HG03280 (cell line): Measurements from ENCODE around the gene SPATA31D4.
"Not testable (repeated sequence)": the region's sequence is repeated elsewhere in the genome, so short reads cannot be mapped to it uniquely, and the experiment has no call there.

ENCODE experiments used
- ATAC-seq: cut with Tn5 transposase; IDR thresholded peaks from one replicate; pipeline ENCODE4 v1.9.1; 2021; ENCODE audit warnings: mild to moderate bottlenecking, moderate library complexity; ENCODE audit not compliant: unreplicated experiment

Gene SPATA31D4

GRCh38 chr9:81928305-81928704 lies at the start of gene SPATA31D4:
SPATA31D4 (plus strand) TSS chr9:81928428; CDS start chr9:81928514, 86 bp downstream.
- not testable (repeated sequence) for ATAC-seq

DNA sequence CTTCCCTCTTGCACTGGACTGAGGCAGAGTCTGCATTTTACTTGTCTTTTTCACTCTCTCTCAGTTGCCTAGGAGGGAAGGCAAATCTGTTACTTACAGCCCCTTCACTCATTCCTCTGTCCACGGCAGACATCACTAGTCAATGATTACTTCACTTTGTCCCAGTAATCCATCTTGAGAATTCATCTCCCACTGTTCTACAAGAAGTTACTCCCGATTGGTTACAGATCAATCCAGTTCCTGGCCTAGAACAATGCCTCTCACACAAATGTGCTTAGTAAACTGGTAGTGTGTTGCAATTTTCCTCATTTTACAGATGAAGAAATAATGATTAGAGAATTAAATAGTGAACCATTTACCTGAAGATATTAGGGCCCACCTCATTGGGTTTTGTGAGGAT lies 49.7 kb upstream of the SPATA31D4 start:
- ATAC-seq = no peak

- ATAC-seq = no peak
Observed at GRCh38 chr9:81879501-81879916, 48.7 kb upstream of the SPATA31D4 start.

DNA sequence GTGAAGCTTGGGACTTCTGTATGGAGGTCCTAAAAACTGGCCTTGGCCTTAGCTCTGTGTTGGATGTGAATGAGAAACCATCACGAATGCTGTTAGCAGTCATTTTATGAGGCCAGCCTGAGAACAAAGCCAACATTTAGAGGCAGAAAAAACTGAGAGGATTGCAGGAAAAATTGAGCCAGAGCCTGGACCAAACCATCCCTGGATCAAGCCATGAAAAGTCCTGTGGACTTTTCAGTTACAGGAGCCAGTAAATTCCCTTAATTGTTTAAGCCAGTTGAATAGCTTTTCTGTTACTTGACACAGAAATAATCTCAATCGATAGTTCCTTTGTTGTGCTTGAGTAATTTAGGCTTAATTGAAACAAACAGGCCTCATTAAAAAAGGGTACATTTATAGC lies 42.6 kb upstream of the SPATA31D4 start:
- ATAC-seq = no peak

- ATAC-seq = no peak
Observed at GRCh38 chr9:81886665-81887064, 41.6 kb upstream of the SPATA31D4 start.

DNA sequence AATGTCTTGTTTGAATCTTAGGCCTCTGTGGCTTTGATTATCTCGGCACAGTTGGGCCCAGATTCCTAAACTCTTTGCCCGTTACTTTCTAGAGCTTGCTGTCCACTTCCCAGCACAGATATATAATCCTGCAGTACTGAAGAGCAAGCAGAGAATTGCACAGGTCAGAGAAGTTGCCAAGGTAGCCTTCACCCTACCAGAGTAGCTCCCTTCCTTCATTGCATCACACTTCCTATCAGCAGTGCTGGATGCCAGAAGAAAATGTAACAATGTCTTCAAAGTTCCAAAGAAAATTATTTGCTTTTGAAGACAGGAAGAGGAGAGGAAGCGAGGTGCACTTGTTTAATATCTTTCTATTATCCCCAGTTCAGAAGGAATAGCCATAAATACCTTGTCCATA lies 38.1 kb upstream of the SPATA31D4 start:
- ATAC-seq = no peak

- no peak for ATAC-seq
Observed at GRCh38 chr9:81892440-81892839, 35.8 kb upstream of the SPATA31D4 start.

DNA sequence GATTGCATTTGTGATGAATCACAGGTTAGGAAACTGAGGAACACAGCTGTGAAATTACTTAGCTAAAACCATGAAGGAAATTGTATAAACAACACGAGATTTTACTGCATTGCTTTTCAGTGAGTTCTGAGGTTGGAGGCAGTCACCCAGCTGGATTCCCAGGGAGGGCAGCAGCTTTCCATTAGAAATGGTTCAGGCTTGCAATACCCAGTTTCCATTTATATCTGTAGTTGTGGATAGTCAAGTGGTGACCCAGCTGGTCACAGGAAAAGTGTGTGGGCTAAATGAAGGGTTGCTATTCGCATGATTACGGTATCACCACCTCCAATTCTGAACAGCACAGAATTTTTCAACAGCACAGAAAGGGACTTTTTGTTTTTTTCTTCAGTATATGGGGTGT lies 34.3 kb upstream of the SPATA31D4 start:
- no peak for ATAC-seq

DNA sequence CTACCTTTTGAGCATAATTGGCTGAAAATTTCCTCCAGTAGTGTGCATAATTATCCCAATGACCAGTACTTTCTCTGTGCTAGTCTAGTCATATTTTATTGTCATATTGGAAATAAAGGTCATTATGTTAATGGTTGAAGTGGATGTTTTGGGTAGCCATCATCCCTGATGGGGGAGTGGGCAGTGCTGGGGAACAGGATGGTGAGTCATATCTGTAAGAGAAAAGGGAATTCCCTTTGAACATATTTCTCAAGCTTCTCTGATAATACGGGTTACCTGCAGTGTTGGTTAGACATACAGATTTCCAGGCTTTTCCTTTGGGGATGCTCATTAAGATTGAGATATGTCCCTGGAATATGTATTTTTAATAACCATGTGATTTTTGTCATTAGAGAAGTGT lies 33.3 kb upstream of the SPATA31D4 start:
- ATAC-seq = no peak

DNA sequence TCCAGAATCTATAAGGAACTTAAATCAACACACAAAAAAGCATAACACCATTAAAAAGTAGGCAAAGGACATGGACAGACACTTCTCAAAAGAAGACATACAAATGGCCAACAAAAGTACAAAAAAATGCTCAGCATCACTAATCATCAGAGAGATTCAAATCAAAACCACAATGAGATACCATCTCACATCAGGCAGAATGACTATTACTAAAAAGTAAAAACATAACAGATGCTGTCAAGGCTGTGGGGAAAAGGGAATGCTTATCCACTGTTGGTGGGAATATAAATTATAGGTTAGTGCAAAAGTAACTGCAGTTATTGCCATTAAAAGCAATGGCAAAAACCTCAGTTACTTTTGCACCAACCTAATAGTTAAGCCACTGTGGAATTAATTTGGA lies 32.2 kb upstream of the SPATA31D4 start:
- no peak for ATAC-seq

GRCh38 chr9:81898851-81899250 lies 29.4 kb upstream of the SPATA31D4 start:
- ATAC-seq = no peak

GRCh38 chr9:81902196-81902595 lies 26.0 kb upstream of the SPATA31D4 start:
- no peak for ATAC-seq

DNA sequence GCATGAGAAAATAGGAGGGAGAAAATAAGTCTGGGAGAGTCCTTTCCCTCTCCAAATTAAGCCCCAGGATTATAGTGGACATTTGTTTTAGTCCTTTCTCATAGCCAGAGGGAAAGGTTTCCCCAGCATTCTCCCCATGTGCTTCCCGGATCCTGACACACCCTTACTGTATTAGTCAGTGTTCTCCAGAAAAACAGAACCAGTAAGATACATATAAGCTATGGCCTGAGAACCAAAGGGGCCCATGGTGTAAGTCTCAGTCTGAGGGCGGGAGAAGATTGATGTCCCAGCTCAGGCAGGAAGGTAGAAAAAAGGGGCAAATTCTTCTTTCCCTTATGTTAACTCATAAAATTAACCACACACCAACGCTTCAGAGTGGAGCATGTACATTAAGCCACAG lies 25.6 kb upstream of the SPATA31D4 start:
- ATAC-seq = no peak

- no peak for ATAC-seq
Observed at GRCh38 chr9:81906671-81907070, 21.6 kb upstream of the SPATA31D4 start.

DNA sequence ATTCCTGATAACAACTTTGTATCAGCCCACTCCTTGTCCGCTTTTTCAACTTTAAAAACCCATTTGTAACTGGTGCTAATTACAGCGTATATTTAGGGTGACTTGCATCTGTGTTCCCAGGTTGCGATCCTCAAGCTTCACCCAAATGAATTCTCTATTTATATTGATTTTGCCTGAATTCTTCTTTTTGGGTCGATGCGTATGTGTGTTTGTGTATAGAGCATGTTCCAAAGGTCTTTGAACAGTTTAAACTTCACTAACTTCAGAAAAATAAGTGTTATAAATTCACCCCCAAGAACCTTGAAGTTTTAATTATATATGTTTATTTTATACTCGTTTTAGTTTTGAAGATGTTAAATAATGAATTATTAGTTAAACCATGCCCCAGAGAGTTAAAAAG lies 16.1 kb upstream of the SPATA31D4 start:
- no peak for ATAC-seq

DNA sequence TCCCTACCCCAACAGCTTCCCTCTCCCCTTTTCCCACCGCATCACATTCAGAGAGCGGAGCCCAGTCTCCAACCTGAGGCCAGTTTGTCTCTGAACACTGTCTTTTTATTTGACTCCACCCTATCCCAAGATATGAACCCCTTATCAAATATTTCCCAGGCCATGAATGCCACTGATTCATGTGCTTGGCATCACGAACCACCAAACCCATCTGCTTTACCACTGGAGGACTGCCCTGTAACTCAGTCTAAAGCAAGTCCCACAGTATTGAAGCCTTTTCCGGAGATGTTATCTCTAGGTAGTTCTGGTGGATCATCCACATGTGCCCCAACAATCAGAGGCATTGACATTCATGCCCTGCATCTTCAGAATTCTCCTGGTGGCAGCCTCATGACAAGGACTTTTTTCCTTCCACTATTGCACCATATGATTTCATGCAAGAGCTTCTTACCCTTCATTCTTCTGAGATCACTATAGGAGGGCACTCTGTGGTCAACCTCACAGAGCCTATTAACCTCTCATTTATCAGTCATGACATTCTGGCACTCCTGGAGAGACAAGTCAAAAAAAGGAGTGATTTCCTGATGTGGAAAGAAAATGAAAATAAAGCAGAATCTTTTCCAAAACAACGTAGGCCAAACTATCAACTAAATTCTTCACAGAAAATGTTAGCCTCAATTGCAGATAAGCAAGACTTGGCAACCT lies 12.3 kb upstream of the SPATA31D4 start:
- no peak for ATAC-seq

- ATAC-seq = not testable (repeated sequence)
Observed at GRCh38 chr9:81918507-81918906, 9.7 kb upstream of the SPATA31D4 start.

- not testable (repeated sequence) for ATAC-seq
Observed at GRCh38 chr9:81930147-81930546, 1.9 kb downstream of the SPATA31D4 start.

DNA sequence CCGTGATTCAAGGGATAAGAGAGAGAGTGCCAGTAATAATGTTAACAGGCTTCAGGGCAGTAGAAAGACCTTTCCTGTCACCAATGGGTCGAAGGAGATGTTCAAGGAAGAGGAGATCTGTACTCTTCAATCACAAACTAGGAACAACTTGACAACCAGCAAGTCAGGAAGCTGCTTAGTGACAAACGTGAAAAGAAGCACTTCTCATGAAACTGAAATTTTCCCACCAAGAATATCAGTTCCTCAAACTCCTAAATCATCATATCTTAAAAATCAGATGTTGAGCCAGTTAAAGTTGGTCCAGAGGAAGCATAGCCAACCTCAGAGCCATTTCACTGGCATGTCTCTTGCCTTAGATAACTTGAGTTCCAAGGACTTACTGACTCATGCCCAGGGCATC lies 5.3 kb downstream of the SPATA31D4 start:
- ATAC-seq = not testable (repeated sequence)

DNA sequence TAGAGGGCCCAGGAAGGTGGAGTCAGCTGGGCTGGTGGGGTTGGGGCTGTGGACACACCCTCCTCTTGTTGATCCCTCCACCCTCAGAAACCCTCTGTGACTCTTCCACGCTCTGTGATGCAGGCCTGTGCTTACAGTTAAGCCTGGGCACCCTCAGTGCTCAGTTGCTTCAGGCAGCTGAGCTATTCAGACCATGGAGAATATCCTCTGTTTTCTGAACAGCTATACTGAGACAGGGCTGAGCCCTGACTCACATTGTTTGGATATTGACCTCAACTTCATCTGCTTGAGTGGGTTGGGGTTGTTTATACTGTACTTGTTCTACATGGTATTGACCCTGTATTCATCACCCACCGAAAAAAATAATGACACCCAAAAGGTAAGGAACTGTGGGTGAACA lies 15.2 kb downstream of the SPATA31D4 start, which contains the start of gene SPATA31D3:
SPATA31D3 (plus strand) TSS at position 108 of the 400 bp plus-strand sequence; CDS start at position 194, 86 bp downstream.
- ATAC-seq = not testable (repeated sequence)

- not testable (repeated sequence) for ATAC-seq
Observed at GRCh38 chr9:81948650-81949049, 20.4 kb downstream of the SPATA31D4 start.

- ATAC-seq = no peak
Observed at GRCh38 chr9:81953096-81953495, 24.9 kb downstream of the SPATA31D4 start.

GRCh38 chr9:81955625-81956024 lies 27.4 kb downstream of the SPATA31D4 start:
- no peak for ATAC-seq
